ENCODE measurements around the gene RSPH3.

DNA sequence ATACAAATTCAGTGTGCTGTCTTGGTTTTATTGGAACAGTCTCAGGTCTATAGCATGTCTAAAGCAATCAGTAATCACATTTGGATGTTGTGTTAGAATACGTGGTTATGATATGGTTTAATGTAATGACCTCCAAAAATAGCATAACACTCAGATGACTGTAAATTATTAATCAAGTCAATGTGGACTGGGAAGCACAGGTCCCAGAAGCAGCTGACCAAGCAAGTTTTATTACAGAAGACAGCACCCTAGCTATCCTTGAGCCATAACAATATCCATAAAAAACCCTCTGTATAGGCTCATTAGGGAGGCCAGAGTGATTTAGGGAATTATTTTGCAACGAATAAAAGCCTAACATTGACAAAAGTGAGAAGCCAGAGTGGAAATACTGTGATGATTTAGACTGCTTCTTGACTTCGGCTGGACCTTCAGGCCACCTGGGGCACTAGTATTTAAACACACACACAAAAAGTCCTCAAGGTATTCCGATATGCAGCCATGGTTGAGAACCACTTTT, 66.9 kb downstream of the RSPH3 start:
- TF ChIP-seq, protein P1, sequence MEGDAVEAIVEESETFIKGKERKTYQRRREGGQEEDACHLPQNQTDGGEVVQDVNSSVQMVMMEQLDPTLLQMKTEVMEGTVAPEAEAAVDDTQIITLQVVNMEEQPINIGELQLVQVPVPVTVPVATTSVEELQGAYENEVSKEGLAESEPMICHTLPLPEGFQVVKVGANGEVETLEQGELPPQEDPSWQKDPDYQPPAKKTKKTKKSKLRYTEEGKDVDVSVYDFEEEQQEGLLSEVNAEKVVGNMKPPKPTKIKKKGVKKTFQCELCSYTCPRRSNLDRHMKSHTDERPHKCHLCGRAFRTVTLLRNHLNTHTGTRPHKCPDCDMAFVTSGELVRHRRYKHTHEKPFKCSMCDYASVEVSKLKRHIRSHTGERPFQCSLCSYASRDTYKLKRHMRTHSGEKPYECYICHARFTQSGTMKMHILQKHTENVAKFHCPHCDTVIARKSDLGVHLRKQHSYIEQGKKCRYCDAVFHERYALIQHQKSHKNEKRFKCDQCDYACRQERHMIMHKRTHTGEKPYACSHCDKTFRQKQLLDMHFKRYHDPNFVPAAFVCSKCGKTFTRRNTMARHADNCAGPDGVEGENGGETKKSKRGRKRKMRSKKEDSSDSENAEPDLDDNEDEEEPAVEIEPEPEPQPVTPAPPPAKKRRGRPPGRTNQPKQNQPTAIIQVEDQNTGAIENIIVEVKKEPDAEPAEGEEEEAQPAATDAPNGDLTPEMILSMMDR (IDR thresholded peaks at IDR 0.05), result no peak
- TF ChIP-seq POLR2A (IDR thresholded peaks at IDR 0.05), result no peak

Data from lower leg skin (tissue), 3 donors.